Colonic mucosa (tissue), 4 donors: ENCODE measurements around the gene BRAT1. TPM values are rescaled to one million over a fixed set of nuclear protein-coding genes. Genes with fewer than 3 reads are reported as not detected.

Experiments used
- DNase-seq: peaks from one replicate; pipeline ENCODE4 v3.0.0-alpha.2; 2020
- H3K27ac ChIP-seq: fragments of 200-600 bp; one replicate; pipeline ENCODE4 v1.8.0; 2021
- H3K27me3 ChIP-seq: fragments of 200-600 bp; one replicate; pipeline ENCODE4 v1.8.0; 2021
- H3K36me3 ChIP-seq: fragments of 200-600 bp; one replicate; pipeline ENCODE4 v1.8.0; 2021
- H3K4me1 ChIP-seq: fragments of 200-600 bp; one replicate; pipeline ENCODE4 v1.8.0; 2021; ENCODE audit warnings: mild to moderate bottlenecking
- H3K4me3 ChIP-seq: fragments of 200-600 bp; one replicate; pipeline ENCODE4 v1.8.0; 2021
- H3K9ac ChIP-seq, 2 donors: one replicate each; pipeline ENCODE4 v1.7.0; 2013; ENCODE audit warnings: control low read depth in 2 of 2, low read depth in 2 of 2, low read length in 2 of 2
- H3K9me3 ChIP-seq: fragments of 200-600 bp; one replicate; pipeline ENCODE4 v1.8.0; 2021
- CTCF ChIP-seq: fragments of 200-600 bp; IDR thresholded peaks from one replicate; pipeline ENCODE4 v1.8.0; 2022; ENCODE audit warnings: antibody characterized with exemption, mild to moderate bottlenecking
- intact Hi-C: fragments of 100-400 bp; cut with DNase I; formaldehyde crosslinking; loops from one replicate; pipeline ENCODE4 v1.14.1; 2022
- total RNA-seq, 2 donors: library from RNA; stranded (reverse); fragmentation: NEBNext Ultra II Directional in 1 of 2; extraction: Animal tissue kit (Norgen Biotek cat#: 25700) in 1 of 2; gene quantifications; one replicate each; pipeline ENCODE4 v1.2.1, GENCODE V29; 2021
- donor health status: healthy.
- donor health status: DM: no; HTN: no; CAD: no.
- donor health status: DM: no; HTN: no; CAD: no.

Gene BRAT1
- total RNA-seq, 2 donors from 2014 or later = 19.3 to 40.0 TPM

GRCh38 chr7:2573761-2574160 lies 18.4 kb upstream of the BRAT1 start:
- no peaks in the 10 kb centered on the region for H3K9me3 ChIP-seq
- DNase-seq = no peak
- intact Hi-C loops = no loop called here
- H3K4me1 ChIP-seq = no peaks in the 10 kb centered on the region
- H3K4me3 ChIP-seq = no peak overlapping the region
- H3K27ac ChIP-seq = no peak overlapping the region
- no peak for TF ChIP-seq CTCF
- H3K9ac ChIP-seq = no peak overlapping the region
- no peaks in the 10 kb centered on the region for H3K27me3 ChIP-seq
- no peaks in the 10 kb centered on the region for H3K36me3 ChIP-seq

- H3K27ac ChIP-seq = no peak overlapping the region
- intact Hi-C loops = no loop called here
- no peaks in the 10 kb centered on the region for H3K4me1 ChIP-seq
- H3K36me3 ChIP-seq = no peaks in the 10 kb centered on the region
- H3K9me3 ChIP-seq = no peaks in the 10 kb centered on the region
- DNase-seq = no peak
- no peak overlapping the region for H3K9ac ChIP-seq
- no peak overlapping the region for H3K4me3 ChIP-seq
- no peaks in the 10 kb centered on the region for H3K27me3 ChIP-seq
- TF ChIP-seq CTCF = no peak
Measured at GRCh38 chr7:2572101-2572842, 16.9 kb upstream of the BRAT1 start.

GRCh38 chr7:2571409-2571808 lies 16.1 kb upstream of the BRAT1 start:
- H3K4me1 ChIP-seq = no peaks in the 10 kb centered on the region
- intact Hi-C loops = no loop called here
- no peak for TF ChIP-seq CTCF
- no peak overlapping the region for H3K4me3 ChIP-seq
- H3K27ac ChIP-seq = no peak overlapping the region
- DNase-seq = no peak
- no peaks in the 10 kb centered on the region for H3K36me3 ChIP-seq
- no peaks in the 10 kb centered on the region for H3K27me3 ChIP-seq
- no peak overlapping the region for H3K9ac ChIP-seq
- H3K9me3 ChIP-seq = no peaks in the 10 kb centered on the region

- H3K4me1 ChIP-seq = no peaks in the 10 kb centered on the region
- no peak overlapping the region for H3K9ac ChIP-seq
- H3K27me3 ChIP-seq = no peaks in the 10 kb centered on the region
- no peak for DNase-seq
- H3K36me3 ChIP-seq = no peaks in the 10 kb centered on the region
- H3K27ac ChIP-seq = no peak overlapping the region
- no peak overlapping the region for H3K4me3 ChIP-seq
- intact Hi-C loops = no loop called here
- TF ChIP-seq CTCF = no peak
- no peaks in the 10 kb centered on the region for H3K9me3 ChIP-seq
Measured at GRCh38 chr7:2570021-2570420, 14.7 kb upstream of the BRAT1 start.

- no peaks in the 10 kb centered on the region for H3K4me1 ChIP-seq
- H3K4me3 ChIP-seq = no peak overlapping the region
- no peak for TF ChIP-seq CTCF
- no peak overlapping the region for H3K27ac ChIP-seq
- no peaks in the 10 kb centered on the region for H3K27me3 ChIP-seq
- intact Hi-C loops = no loop called here
- no peaks in the 10 kb centered on the region for H3K9me3 ChIP-seq
- H3K36me3 ChIP-seq = no peaks in the 10 kb centered on the region
- DNase-seq = no peak
- H3K9ac ChIP-seq = no peak overlapping the region
Measured at GRCh38 chr7:2569421-2569820, 14.1 kb upstream of the BRAT1 start.
